Activated CD4-positive, alpha-beta T cell treated with anti-CD3 and anti-CD28 coated beads, Interleukin-2, amount 10 ng/mL, durations not matched to agents 24 days and 14 days (primary cell): ENCODE measurements around the gene XIRP1. TPM values are rescaled to one million over a fixed set of nuclear protein-coding genes. Genes with fewer than 3 reads are reported as not detected.
"Not testable (repeated sequence)": the region's sequence is repeated elsewhere in the genome, so short reads cannot be mapped to it uniquely, and the experiment has no call there.

ENCODE experiments used
- DNase-seq: peaks from one replicate; pipeline ENCODE4 v3.0.0; 2022
- H3K27ac Mint-ChIP-seq: one replicate; pipeline ENCODE4 v1.8.0; 2022; ENCODE audit warnings: mild to moderate bottlenecking, mixed read lengths
- H3K27me3 Mint-ChIP-seq: one replicate; pipeline ENCODE4 v1.8.0; 2022; ENCODE audit warnings: mixed read lengths
- H3K36me3 Mint-ChIP-seq: one replicate; pipeline ENCODE4 v1.8.0; 2022; ENCODE audit warnings: low read depth, mild to moderate bottlenecking, mixed read lengths
- H3K4me1 Mint-ChIP-seq: one replicate; pipeline ENCODE4 v1.8.0; 2021; ENCODE audit warnings: mixed read lengths
- H3K4me3 Mint-ChIP-seq: one replicate; pipeline ENCODE4 v1.8.0; 2022; ENCODE audit warnings: mild to moderate bottlenecking, moderate library complexity, mixed read lengths
- H3K9me3 Mint-ChIP-seq: one replicate; pipeline ENCODE4 v1.8.0; 2021; ENCODE audit warnings: mixed read lengths
- intact Hi-C: fragments of 100-400 bp; cut with micrococcal nuclease; formaldehyde crosslinking; loops from one replicate; pipeline ENCODE4 v1.15.1; 2023
- total RNA-seq: library from RNA; stranded (reverse); gene quantifications from 2 replicates; pipeline ENCODE4 v1.2.3, GENCODE V29; 2022

Gene XIRP1, protein sequence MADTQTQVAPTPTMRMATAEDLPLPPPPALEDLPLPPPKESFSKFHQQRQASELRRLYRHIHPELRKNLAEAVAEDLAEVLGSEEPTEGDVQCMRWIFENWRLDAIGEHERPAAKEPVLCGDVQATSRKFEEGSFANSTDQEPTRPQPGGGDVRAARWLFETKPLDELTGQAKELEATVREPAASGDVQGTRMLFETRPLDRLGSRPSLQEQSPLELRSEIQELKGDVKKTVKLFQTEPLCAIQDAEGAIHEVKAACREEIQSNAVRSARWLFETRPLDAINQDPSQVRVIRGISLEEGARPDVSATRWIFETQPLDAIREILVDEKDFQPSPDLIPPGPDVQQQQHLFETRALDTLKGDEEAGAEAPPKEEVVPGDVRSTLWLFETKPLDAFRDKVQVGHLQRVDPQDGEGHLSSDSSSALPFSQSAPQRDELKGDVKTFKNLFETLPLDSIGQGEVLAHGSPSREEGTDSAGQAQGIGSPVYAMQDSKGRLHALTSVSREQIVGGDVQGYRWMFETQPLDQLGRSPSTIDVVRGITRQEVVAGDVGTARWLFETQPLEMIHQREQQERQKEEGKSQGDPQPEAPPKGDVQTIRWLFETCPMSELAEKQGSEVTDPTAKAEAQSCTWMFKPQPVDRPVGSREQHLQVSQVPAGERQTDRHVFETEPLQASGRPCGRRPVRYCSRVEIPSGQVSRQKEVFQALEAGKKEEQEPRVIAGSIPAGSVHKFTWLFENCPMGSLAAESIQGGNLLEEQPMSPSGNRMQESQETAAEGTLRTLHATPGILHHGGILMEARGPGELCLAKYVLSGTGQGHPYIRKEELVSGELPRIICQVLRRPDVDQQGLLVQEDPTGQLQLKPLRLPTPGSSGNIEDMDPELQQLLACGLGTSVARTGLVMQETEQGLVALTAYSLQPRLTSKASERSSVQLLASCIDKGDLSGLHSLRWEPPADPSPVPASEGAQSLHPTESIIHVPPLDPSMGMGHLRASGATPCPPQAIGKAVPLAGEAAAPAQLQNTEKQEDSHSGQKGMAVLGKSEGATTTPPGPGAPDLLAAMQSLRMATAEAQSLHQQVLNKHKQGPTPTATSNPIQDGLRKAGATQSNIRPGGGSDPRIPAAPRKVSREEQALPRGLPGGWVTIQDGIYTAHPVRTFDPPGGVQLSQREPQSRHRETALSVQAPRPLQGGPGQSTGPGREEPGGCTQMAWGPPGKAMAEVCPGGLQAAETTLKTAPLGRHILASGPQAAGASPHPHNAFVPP (N-terminal part only)
- 2.7 and 2.9 TPM in 2 replicates for total RNA-seq

GRCh38 chr3:39192490-39193092 lies at the start of gene XIRP1:
Gene XIRP1, minus strand, starts transcription at chr3:39192595. Its CDS starts 3,150 bp downstream, at chr3:39189445.
- intact Hi-C loops: no loop called here
- no peaks in the 10 kb centered on the region for H3K36me3 Mint-ChIP-seq
- peak within 1 kb of the TSS; percentile 32 for H3K27ac Mint-ChIP-seq
- peaks cover 37% of the 10 kb centered on the region for H3K4me1 Mint-ChIP-seq
- peaks cover 15% of the 10 kb centered on the region for H3K27me3 Mint-ChIP-seq
- peak within 1 kb of the TSS; percentile 71 for H3K4me3 Mint-ChIP-seq
- no peaks in the 10 kb centered on the region for H3K9me3 Mint-ChIP-seq
- DNase-seq: no peak

- no peaks in the 10 kb centered on the region for H3K4me1 Mint-ChIP-seq
- H3K27me3 Mint-ChIP-seq: peaks cover 58% of the 10 kb centered on the region
- no peak for DNase-seq
- H3K27ac Mint-ChIP-seq: no peak overlapping the region
- no peaks in the 10 kb centered on the region for H3K9me3 Mint-ChIP-seq
- no peaks in the 10 kb centered on the region for H3K36me3 Mint-ChIP-seq
- H3K4me3 Mint-ChIP-seq: no peak overlapping the region
- intact Hi-C loops: no loop called here
These were observed 49.2 kb upstream of the XIRP1 start for GRCh38 chr3:39241561-39241960.

DNA sequence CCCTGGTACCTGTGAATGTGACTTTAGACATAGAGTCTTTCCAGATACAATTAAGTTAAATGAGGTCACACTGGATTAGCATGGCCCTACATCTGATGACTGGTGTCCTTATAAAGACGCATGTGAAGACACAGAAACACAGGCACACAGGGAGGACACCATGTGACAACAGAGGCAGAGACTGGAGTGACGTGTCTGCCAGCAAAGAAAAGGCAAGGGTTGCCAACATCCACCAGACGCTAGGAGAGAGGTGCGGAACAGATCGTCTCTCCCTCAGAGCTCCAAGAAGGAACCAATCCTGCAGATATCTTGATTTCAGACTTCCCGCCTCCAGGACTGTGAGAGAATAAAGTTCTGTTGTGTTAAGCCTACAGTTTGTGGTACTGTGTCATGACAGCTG lies 44.6 kb upstream of the XIRP1 start:
- peak; percentile 53 for DNase-seq
- Mint-ChIP-seq H3K4me1 (peaks cover 22% of the 10 kb centered on the region), H3K9me3 (no peaks in the 10 kb centered on the region), H3K4me3 (no peak overlapping the region), H3K36me3 (no peaks in the 10 kb centered on the region), H3K27me3 (peaks cover 48% of the 10 kb centered on the region), H3K27ac (no peak overlapping the region)
- intact Hi-C loops: no loop called here

DNA sequence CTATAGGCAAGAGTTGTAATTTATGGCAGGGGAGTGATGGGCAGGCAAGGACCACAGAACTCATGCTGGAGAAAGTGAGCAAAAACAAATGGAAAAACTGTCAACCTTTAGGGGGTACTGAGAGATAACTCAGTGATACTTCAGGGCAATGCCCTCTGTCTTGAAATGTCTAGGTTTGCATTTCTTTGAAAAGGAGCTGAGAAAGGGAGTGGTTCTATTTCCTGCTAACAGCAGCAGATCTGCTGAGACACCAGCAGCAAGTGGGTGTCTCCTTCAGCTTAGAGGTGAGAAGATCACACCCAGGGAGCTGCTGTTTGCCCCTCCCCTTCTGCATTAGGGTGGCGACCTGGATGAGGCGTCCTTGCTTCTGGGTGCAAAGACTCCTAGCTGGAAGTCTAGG lies 42.3 kb upstream of the XIRP1 start:
- no peaks in the 10 kb centered on the region for H3K9me3 Mint-ChIP-seq
- H3K4me1 Mint-ChIP-seq: peaks cover 24% of the 10 kb centered on the region
- DNase-seq: peak; percentile 83
- H3K27me3 Mint-ChIP-seq: peaks cover 60% of the 10 kb centered on the region
- peak overlapping the region; percentile 55 for H3K27ac Mint-ChIP-seq
- no peaks in the 10 kb centered on the region for H3K36me3 Mint-ChIP-seq
- intact Hi-C loops: no loop called here
- peak overlapping the region; percentile 54 for H3K4me3 Mint-ChIP-seq

- DNase-seq: no peak
- Mint-ChIP-seq H3K4me1 (peaks cover 24% of the 10 kb centered on the region), H3K36me3 (no peaks in the 10 kb centered on the region), H3K9me3 (no peaks in the 10 kb centered on the region), H3K27me3 (peaks cover 54% of the 10 kb centered on the region), H3K4me3 (no peak overlapping the region), H3K27ac (no peak overlapping the region)
- intact Hi-C loops: no loop called here
These were observed 40.5 kb upstream of the XIRP1 start for GRCh38 chr3:39232859-39233258.

GRCh38 chr3:39230453-39230852 lies 38.1 kb upstream of the XIRP1 start:
- intact Hi-C loops: no loop called here
- Mint-ChIP-seq H3K4me1 (peaks cover 24% of the 10 kb centered on the region), H3K4me3 (no peak overlapping the region), H3K9me3 (no peaks in the 10 kb centered on the region), H3K36me3 (no peaks in the 10 kb centered on the region), H3K27ac (no peak overlapping the region), H3K27me3 (peaks cover 49% of the 10 kb centered on the region)
- no peak for DNase-seq

GRCh38 chr3:39228496-39228895 lies 36.1 kb upstream of the XIRP1 start:
- Mint-ChIP-seq H3K4me3 (no peak overlapping the region), H3K27ac (no peak overlapping the region), H3K27me3 (peaks cover 63% of the 10 kb centered on the region), H3K4me1 (peaks cover 9% of the 10 kb centered on the region), H3K36me3 (no peaks in the 10 kb centered on the region), H3K9me3 (no peaks in the 10 kb centered on the region)
- intact Hi-C loops: no loop called here
- DNase-seq: no peak

- H3K4me1 Mint-ChIP-seq, H3K27ac Mint-ChIP-seq, H3K4me3 Mint-ChIP-seq, H3K36me3 Mint-ChIP-seq, H3K9me3 Mint-ChIP-seq, DNase-seq, intact Hi-C loops: not testable (repeated sequence)
- peaks cover 63% of the 10 kb centered on the region for H3K27me3 Mint-ChIP-seq
These were observed 35.2 kb upstream of the XIRP1 start for GRCh38 chr3:39227596-39227995.

- Mint-ChIP-seq H3K27me3 (peaks cover 55% of the 10 kb centered on the region), H3K27ac (no peak overlapping the region), H3K4me1 (peaks cover 10% of the 10 kb centered on the region), H3K9me3 (peaks cover 4% of the 10 kb centered on the region), H3K4me3 (no peak overlapping the region), H3K36me3 (no peaks in the 10 kb centered on the region)
- intact Hi-C loops: no loop called here
- no peak for DNase-seq
These were observed 33.8 kb upstream of the XIRP1 start for GRCh38 chr3:39226106-39226741.

GRCh38 chr3:39224288-39224687 lies 31.9 kb upstream of the XIRP1 start:
- DNase-seq: no peak
- H3K27me3 Mint-ChIP-seq: peaks cover 43% of the 10 kb centered on the region
- no peak overlapping the region for H3K4me3 Mint-ChIP-seq
- intact Hi-C loops: loop anchor here (5.0 kb wide), 1 partner anchor 43 kb away; no protein-coding TSS in a partner anchor
- H3K27ac Mint-ChIP-seq: no peak overlapping the region
- H3K9me3 Mint-ChIP-seq: peaks cover 4% of the 10 kb centered on the region
- peaks cover 26% of the 10 kb centered on the region for H3K4me1 Mint-ChIP-seq
- H3K36me3 Mint-ChIP-seq: no peaks in the 10 kb centered on the region

DNA sequence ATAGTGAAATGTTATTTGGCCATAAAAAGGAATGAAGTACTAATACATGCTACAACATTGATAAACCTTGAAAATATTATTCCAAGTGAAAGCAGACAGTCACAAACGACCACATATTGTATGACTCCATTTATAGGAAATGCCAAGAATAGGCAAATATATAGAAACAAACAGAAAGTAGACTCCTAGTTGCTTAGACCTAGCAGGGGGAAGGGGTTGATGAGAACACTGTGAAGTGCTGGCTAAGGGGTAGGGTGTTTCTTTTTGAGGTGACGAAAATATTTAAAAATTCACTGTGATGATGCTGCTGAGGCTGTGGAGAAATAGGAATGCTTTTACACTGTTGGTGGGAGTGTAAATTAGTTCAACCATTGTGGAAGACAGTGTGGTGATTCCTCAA lies 30.5 kb upstream of the XIRP1 start:
- intact Hi-C loops: loop anchor here (5.0 kb wide), 1 partner anchor 44 kb away; no protein-coding TSS in a partner anchor
- no peak overlapping the region for H3K4me3 Mint-ChIP-seq
- no peak for DNase-seq
- peaks cover 26% of the 10 kb centered on the region for H3K4me1 Mint-ChIP-seq
- H3K27me3 Mint-ChIP-seq: peaks cover 42% of the 10 kb centered on the region
- peaks cover 4% of the 10 kb centered on the region for H3K9me3 Mint-ChIP-seq
- no peaks in the 10 kb centered on the region for H3K36me3 Mint-ChIP-seq
- H3K27ac Mint-ChIP-seq: no peak overlapping the region

- Mint-ChIP-seq H3K9me3 (peaks cover 4% of the 10 kb centered on the region), H3K27ac (no peak overlapping the region), H3K27me3 (peaks cover 44% of the 10 kb centered on the region), H3K36me3 (no peaks in the 10 kb centered on the region), H3K4me3 (no peak overlapping the region), H3K4me1 (peaks cover 26% of the 10 kb centered on the region)
- intact Hi-C loops: loop anchor here (5.0 kb wide), 1 partner anchor 45 kb away; no protein-coding TSS in a partner anchor
- no peak for DNase-seq
These were observed 30.1 kb upstream of the XIRP1 start for GRCh38 chr3:39222462-39222861.

DNA sequence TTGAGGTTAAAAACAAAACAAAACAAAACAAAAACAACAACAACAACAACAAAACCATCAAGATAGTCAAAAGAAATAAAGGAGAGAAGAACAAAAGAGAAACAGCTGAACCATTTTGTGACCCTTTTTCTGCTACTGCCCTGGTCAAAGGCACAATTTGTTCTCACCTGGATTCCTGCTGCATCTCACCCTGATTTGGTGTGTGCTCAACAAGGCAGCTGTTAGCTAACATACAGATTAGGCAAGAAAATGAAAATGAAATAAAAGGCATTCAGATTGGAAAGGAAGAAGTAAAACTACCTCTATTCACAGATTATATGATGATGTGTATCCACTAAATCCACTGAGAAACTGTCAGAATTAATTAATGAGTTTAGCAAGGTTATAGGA lies 28.7 kb upstream of the XIRP1 start:
- Mint-ChIP-seq H3K27me3 (peaks cover 54% of the 10 kb centered on the region), H3K4me1 (peaks cover 35% of the 10 kb centered on the region), H3K27ac (peak overlapping the region; percentile 36), H3K4me3 (peak overlapping the region; percentile 34), H3K36me3 (no peaks in the 10 kb centered on the region), H3K9me3 (peaks cover 4% of the 10 kb centered on the region)
- DNase-seq: no peak
- intact Hi-C loops: loop anchor here (5.0 kb wide), 1 partner anchor 46 kb away; no protein-coding TSS in a partner anchor
